ENCODE results near the gene CCDC175.

The CCDC175 gene

GRCh38 chr14:59538936-59539335 lies 37.7 kb downstream of the CCDC175 start:
- no peak for DNase-seq

- DNase-seq = no peak
Observed at GRCh38 chr14:59537476-59537875, 39.1 kb downstream of the CCDC175 start.

GRCh38 chr14:59534361-59534987 lies 42.1 kb downstream of the CCDC175 start:
- no peak for DNase-seq

GRCh38 chr14:59532419-59532818 lies 44.2 kb downstream of the CCDC175 start:
- peak; percentile 3 for DNase-seq

GRCh38 chr14:59530349-59530748 lies 46.3 kb downstream of the CCDC175 start:
- no peak for DNase-seq

GRCh38 chr14:59529189-59529588 lies 47.4 kb downstream of the CCDC175 start:
- no peak for DNase-seq

- no peak for DNase-seq
Observed at GRCh38 chr14:59520224-59520623, 56.4 kb downstream of the CCDC175 start.

- no peak for DNase-seq
Observed at GRCh38 chr14:59511916-59512575, 64.6 kb downstream of the CCDC175 start.

- DNase-seq = no peak
Observed at GRCh38 chr14:59510966-59511365, 65.6 kb downstream of the CCDC175 start.

- no peak for DNase-seq
Observed at GRCh38 chr14:59510001-59510400, 66.6 kb downstream of the CCDC175 start.

GRCh38 chr14:59509101-59509500 lies 67.5 kb downstream of the CCDC175 start:
- no peak for DNase-seq

- DNase-seq = no peak
Observed at GRCh38 chr14:59507752-59508103, 68.9 kb downstream of the CCDC175 start.

- DNase-seq = peak; percentile 75
Observed at GRCh38 chr14:59507063-59507751, 69.4 kb downstream of the CCDC175 start.

- DNase-seq = no peak
Observed at GRCh38 chr14:59503256-59503655, 73.4 kb downstream of the CCDC175 start.

- no peak for DNase-seq
Observed at GRCh38 chr14:59500732-59501131, 75.9 kb downstream of the CCDC175 start.

GRCh38 chr14:59492384-59492783 lies 84.2 kb downstream of the CCDC175 start:
- DNase-seq = no peak

- DNase-seq = peak; percentile 9
Observed at GRCh38 chr14:59490756-59491155, 85.9 kb downstream of the CCDC175 start.

GRCh38 chr14:59484639-59485175 lies 91.9 kb downstream of the CCDC175 start:
- no peak for DNase-seq

- DNase-seq = peak; percentile 95
Observed at GRCh38 chr14:59483819-59484638, 92.6 kb downstream of the CCDC175 start, which contains the start of the genes JKAMP and L3HYPDH. JKAMP (plus strand) TSS chr14:59484517; CDS start chr14:59484590, 73 bp downstream. L3HYPDH (minus strand) TSS chr14:59484408; CDS start chr14:59484316, 92 bp downstream.

GRCh38 chr14:59483363-59483762 lies 93.2 kb downstream of the CCDC175 start:
- no peak for DNase-seq

GRCh38 chr14:59482541-59483331 lies 93.9 kb downstream of the CCDC175 start:
- no peak for DNase-seq

Measured in GDM1 (cell line).